LNCaP clone FGC (cell line): ENCODE measurements around the gene OVCA2.

Experiments used
- DNase-seq: peaks from one replicate; pipeline ENCODE4 v3.0.0-alpha.2; 2011; ENCODE audit warnings: low read depth
- H3K4me3 ChIP-seq: 2 replicates; pipeline ENCODE4 v1.5.1; 2011; ENCODE audit warnings: mild to moderate bottlenecking, low read depth, low read length, control low read depth
- CTCF ChIP-seq: IDR thresholded peaks from 2 replicates; pipeline ENCODE4 v1.5.1; 2012; ENCODE audit warnings: mild to moderate bottlenecking; ENCODE audit not compliant: control insufficient read depth, insufficient read depth; ENCODE audit errors: extremely low read depth

The OVCA2 gene

DNA sequence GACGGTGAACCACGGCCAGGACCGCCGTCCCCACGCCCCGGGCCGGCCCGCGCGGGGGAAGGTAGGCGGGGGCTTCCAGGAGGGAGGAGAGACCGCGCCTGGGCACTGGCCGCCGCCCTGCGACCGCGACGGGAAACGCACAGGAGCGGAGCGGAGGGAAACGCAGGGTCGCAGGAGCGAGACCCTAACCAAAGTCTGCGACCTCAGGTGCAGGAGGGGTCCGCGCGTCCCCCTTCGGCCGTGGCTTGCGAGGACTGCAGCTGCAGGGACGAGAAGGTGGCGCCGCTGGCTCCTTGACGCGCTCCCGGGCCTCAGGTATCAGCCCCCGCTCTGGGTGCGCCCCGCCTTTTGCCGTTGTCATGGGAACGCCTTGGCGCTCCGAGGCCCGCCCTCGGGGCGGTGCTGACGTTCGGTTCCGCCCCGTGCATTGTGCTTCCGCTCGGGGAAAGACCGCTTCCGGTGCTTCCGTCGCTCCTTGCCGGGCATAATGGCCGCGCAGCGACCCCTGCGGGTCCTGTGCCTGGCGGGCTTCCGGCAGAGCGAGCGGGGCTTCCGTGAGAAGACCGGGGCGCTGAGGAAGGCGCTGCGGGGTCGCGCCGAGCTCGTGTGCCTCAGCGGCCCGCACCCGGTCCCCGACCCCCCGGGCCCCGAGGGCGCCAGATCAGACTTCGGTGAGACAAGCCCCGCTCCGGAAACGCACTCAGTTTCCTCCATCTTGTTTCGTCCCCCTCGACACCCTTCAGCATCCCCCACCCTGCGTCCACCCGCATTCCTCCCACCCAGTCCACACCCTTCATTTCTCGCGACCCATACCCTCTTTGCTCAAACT, at the start of gene OVCA2:
TSS of gene OVCA2 (plus strand) at position 462 of the 829 bp plus-strand sequence. CDS start at position 488, 26 bp downstream.
- DNase-seq = peak; percentile 72
- TF ChIP-seq CTCF = peak; percentile 41
- peak within 1 kb of the TSS; percentile 84 for H3K4me3 ChIP-seq

- DNase-seq = no peak
- TF ChIP-seq CTCF = no peak
- H3K4me3 ChIP-seq = no peak overlapping the region
These were observed 49.3 kb upstream of the OVCA2 start for GRCh38 chr17:1992541-1992940.

DNA sequence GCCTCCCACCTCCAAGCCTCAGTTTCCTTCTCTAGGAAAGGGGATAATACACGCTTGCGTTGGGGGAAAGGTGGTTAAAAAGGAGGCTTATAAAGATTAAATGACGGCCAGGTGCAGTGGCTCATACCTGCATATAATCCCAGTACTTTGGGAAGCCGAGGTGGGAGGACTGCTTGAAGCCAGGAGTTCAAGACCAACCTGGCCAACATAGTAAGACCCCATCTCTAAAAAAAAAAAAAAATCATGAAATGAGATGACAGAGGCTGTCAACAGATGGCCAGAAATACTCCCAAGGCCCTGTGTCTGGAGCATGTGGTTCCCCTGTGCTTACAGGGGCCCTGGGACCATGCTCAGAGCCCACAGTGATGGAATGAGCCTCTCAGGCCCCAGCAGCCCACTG, 47.1 kb upstream of the OVCA2 start:
- no peak for TF ChIP-seq CTCF
- no peak overlapping the region for H3K4me3 ChIP-seq
- DNase-seq = no peak

GRCh38 chr17:1995321-1995892, 46.4 kb upstream of the OVCA2 start:
- no peak for DNase-seq
- H3K4me3 ChIP-seq = no peak overlapping the region
- TF ChIP-seq CTCF = no peak

GRCh38 chr17:1995907-1996799, 45.7 kb upstream of the OVCA2 start:
- DNase-seq = no peak
- H3K4me3 ChIP-seq = no peak overlapping the region
- no peak for TF ChIP-seq CTCF

GRCh38 chr17:1996800-1997288, 45.0 kb upstream of the OVCA2 start:
- DNase-seq = no peak
- no peak for TF ChIP-seq CTCF
- no peak overlapping the region for H3K4me3 ChIP-seq
